ENCODE measurements around the gene LAMA2. TPM values are rescaled to one million over a fixed set of nuclear protein-coding genes. Genes with fewer than 3 reads are reported as not detected.

The LAMA2 gene
- total RNA-seq, 1 experiment from 2014 or later: 4.2 TPM

DNA sequence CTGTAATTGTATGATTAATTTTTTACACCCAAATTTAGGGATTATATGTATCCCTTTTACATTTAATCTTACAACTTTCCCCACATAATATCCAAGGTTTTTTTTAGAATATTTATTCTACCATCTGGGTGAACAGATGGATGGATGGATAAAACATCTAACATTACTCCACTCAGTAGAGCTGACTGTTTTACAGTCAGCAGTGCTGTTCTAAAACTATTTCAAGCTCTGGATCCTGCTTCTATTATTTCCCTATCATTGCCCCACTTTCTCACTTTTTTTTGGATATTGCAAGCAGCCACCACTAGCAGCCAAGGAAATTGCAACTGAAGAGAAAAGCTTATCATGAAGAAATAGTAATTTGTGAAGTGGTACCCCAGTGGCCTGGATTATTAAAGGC, 653.3 kb downstream of the LAMA2 start:
- no peaks in the 10 kb centered on the region; a peak in 2 of 5 replicates for H3K9me3 Mint-ChIP-seq
- H2BK12ac ChIP-seq (ENCODE audit: insufficient read length, low read depth, low read length): no peak overlapping the region
- no peak overlapping the region for H2AK5ac ChIP-seq (ENCODE audit: insufficient read length, low read length)
- H3K9me3 ChIP-seq (ENCODE audit: control insufficient read depth, low read depth, low read length): no peaks in the 10 kb centered on the region
- no peaks in the 10 kb centered on the region for H3K79me1 ChIP-seq (ENCODE audit: insufficient read depth, low read depth, low read length, poor library complexity, severe bottlenecking)
- no peak overlapping the region for H3K56ac ChIP-seq (ENCODE audit: insufficient read length, low read depth, low read length)
- H4K91ac ChIP-seq (ENCODE audit: insufficient read length, low read depth, low read length): no peak overlapping the region
- H3K23ac ChIP-seq (ENCODE audit: insufficient read length, low read depth, low read length): no peak overlapping the region
- H3K27me3 Mint-ChIP-seq (ENCODE audit: low read depth): no peaks in the 10 kb centered on the region
- H2BK20ac ChIP-seq (ENCODE audit: low read depth, low read length, poor library complexity, severe bottlenecking): no peak overlapping the region
- no peak overlapping the region for H3K9ac ChIP-seq (ENCODE audit: extremely low read depth, insufficient read length, low read length)
- H3K4me1 ChIP-seq (ENCODE audit: insufficient read depth, low read length): no peaks in the 10 kb centered on the region
- no peak overlapping the region for H2AFZ ChIP-seq (ENCODE audit: low read length)
- H3K23me2 ChIP-seq (ENCODE audit: insufficient read length, low read depth, low read length, poor library complexity, severe bottlenecking): no peaks in the 10 kb centered on the region
- H4K20me1 ChIP-seq (ENCODE audit: control insufficient read depth, insufficient read depth, insufficient read length): no peaks in the 10 kb centered on the region
- H3T11ph ChIP-seq (ENCODE audit: low read length): no peak overlapping the region
- H3K4me2 ChIP-seq (ENCODE audit: insufficient read depth, insufficient read length, low read length): no peak overlapping the region
- no peak overlapping the region for H3K27ac Mint-ChIP-seq
- no peak for DNase-seq
- no peaks in the 10 kb centered on the region for H3K79me2 ChIP-seq (ENCODE audit: insufficient read depth, low read length)
- H3K27me3 ChIP-seq (ENCODE audit: insufficient read depth, low read length): no peaks in the 10 kb centered on the region
- no peak overlapping the region for H4K8ac ChIP-seq (replicated peaks; ENCODE audit: insufficient read length, low read depth, low read length)
- no peak overlapping the region for H2BK5ac ChIP-seq (ENCODE audit: insufficient read length, low read length)
- no peak overlapping the region for H3K4me3 Mint-ChIP-seq
- no peak overlapping the region for H3K27ac ChIP-seq (ENCODE audit: insufficient read length, low read depth, low read length)
- no peak overlapping the region for H2BK15ac ChIP-seq (ENCODE audit: low read depth, low read length)
- no peak overlapping the region for H3K18ac ChIP-seq (ENCODE audit: insufficient read length, low read depth, low read length)
- no peak overlapping the region for H2BK120ac ChIP-seq (ENCODE audit: low read depth, low read length, poor library complexity, severe bottlenecking)
- no peak overlapping the region for H3K4ac ChIP-seq (ENCODE audit: low read depth, low read length)
- TF ChIP-seq, protein P1, sequence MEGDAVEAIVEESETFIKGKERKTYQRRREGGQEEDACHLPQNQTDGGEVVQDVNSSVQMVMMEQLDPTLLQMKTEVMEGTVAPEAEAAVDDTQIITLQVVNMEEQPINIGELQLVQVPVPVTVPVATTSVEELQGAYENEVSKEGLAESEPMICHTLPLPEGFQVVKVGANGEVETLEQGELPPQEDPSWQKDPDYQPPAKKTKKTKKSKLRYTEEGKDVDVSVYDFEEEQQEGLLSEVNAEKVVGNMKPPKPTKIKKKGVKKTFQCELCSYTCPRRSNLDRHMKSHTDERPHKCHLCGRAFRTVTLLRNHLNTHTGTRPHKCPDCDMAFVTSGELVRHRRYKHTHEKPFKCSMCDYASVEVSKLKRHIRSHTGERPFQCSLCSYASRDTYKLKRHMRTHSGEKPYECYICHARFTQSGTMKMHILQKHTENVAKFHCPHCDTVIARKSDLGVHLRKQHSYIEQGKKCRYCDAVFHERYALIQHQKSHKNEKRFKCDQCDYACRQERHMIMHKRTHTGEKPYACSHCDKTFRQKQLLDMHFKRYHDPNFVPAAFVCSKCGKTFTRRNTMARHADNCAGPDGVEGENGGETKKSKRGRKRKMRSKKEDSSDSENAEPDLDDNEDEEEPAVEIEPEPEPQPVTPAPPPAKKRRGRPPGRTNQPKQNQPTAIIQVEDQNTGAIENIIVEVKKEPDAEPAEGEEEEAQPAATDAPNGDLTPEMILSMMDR (conservative IDR thresholded peaks at IDR 0.05): no peak
- H3K4me1 Mint-ChIP-seq: no peaks in the 10 kb centered on the region
- no peak overlapping the region for H3K14ac ChIP-seq (ENCODE audit: insufficient read depth, low read length)
- H3K36me3 Mint-ChIP-seq (ENCODE audit: insufficient read depth in 1 of 3, low read depth in 3 of 3): 0 out of 7 replicates have a peak, but pooled peaks cover 0 to 2% (median 0%) of the 10 kb centered on the region in 3 experiments
- H4K5ac ChIP-seq (ENCODE audit: insufficient read length, low read depth, low read length): no peak overlapping the region
